B cell (primary cell): ENCODE data around the gene LILRB3.

Source experiments
- EZH2 ChIP-seq: IDR thresholded peaks from 2 replicates; pipeline ENCODE4 v1.6.1; 2012; ENCODE audit warnings: borderline replicate concordance, low read depth, mild to moderate bottlenecking, moderate library complexity, low read length; ENCODE audit not compliant: insufficient read depth, poor library complexity, severe bottlenecking
- TF ChIP-seq, protein P1 (sequence below): fragments of 200-600 bp; IDR thresholded peaks from one replicate; pipeline ENCODE4 v1.8.0; 2022; ENCODE audit warnings: antibody characterized with exemption, mild to moderate bottlenecking

DNA sequence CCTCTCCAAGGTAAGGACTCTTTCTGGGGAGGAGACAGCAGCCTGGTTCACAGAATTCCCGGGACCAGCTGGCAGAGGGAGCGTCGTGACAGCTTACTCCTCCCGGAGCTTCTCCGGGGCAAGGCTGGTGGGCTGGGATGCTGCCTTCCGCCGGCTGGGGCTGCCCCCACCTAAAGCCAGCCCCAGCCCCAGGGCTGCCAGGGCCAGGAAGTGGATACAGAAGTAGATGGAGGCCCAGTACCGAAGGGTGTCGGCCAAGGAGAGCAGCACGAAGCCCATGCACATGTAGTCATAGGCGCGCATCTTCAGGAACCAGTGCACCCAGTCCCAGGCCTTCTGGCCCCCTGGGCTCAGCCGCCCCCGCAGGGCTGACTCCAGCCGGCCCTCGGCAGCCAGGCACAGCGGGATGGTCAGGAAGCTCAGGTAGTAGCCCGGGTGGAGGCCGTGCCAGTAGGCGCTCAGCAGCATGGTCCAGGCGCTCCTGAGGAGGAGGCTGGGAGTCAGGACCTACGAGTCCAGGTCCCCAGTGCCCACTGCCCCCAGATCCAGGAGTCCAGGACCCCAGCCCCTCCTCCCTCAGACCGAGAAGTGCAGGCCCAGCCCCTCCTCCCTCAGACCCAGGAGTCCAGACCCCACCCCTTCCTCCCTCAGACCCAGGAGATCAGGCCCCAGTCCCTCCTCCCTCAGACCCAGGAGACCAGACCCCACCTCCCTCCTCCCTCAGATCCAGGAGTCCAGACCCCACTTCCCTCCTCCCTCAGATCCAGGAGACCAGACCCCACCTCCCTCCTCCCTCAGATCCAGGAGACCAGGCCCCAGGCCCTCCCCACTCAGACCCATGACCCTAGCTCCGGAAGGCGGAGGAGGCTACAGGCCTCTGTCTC, 48.6 kb downstream of the LILRB3 start:
- TF ChIP-seq EZH2: no peak
- TF ChIP-seq, protein P1, sequence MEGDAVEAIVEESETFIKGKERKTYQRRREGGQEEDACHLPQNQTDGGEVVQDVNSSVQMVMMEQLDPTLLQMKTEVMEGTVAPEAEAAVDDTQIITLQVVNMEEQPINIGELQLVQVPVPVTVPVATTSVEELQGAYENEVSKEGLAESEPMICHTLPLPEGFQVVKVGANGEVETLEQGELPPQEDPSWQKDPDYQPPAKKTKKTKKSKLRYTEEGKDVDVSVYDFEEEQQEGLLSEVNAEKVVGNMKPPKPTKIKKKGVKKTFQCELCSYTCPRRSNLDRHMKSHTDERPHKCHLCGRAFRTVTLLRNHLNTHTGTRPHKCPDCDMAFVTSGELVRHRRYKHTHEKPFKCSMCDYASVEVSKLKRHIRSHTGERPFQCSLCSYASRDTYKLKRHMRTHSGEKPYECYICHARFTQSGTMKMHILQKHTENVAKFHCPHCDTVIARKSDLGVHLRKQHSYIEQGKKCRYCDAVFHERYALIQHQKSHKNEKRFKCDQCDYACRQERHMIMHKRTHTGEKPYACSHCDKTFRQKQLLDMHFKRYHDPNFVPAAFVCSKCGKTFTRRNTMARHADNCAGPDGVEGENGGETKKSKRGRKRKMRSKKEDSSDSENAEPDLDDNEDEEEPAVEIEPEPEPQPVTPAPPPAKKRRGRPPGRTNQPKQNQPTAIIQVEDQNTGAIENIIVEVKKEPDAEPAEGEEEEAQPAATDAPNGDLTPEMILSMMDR: no peak
